ENCODE results near the gene GLYR1.

Gene GLYR1

GRCh38 chr16:4754865-4755264, 92.2 kb downstream of the GLYR1 start:
- DNase-seq = no peak

DNA sequence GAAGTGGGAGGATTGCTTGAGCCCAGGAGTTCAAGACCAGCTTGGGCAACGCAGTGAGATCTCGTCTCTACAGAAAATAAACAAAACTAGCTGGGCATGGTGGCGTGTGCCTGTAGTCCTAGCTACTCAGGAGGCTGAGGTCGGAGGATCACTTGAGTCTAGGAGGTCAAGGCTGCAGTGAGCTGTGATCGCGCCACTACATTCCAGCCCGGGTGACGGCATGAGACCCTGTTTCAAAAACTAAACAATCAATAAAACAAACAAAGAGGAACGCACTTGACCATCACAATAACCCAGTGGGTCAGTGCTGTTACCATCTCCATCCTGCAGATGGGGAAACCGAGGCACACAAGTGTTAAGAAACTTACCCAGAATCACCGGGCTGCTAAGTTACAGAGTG, 93.9 kb downstream of the GLYR1 start:
- no peak for DNase-seq
